HG03103 (cell line): ENCODE measurements around the gene AREL1.

Source experiments
- ATAC-seq: cut with Tn5 transposase; IDR thresholded peaks from one replicate; pipeline ENCODE4 v1.9.1; 2021; ENCODE audit warnings: low read depth; ENCODE audit not compliant: unreplicated experiment

The AREL1 gene

DNA sequence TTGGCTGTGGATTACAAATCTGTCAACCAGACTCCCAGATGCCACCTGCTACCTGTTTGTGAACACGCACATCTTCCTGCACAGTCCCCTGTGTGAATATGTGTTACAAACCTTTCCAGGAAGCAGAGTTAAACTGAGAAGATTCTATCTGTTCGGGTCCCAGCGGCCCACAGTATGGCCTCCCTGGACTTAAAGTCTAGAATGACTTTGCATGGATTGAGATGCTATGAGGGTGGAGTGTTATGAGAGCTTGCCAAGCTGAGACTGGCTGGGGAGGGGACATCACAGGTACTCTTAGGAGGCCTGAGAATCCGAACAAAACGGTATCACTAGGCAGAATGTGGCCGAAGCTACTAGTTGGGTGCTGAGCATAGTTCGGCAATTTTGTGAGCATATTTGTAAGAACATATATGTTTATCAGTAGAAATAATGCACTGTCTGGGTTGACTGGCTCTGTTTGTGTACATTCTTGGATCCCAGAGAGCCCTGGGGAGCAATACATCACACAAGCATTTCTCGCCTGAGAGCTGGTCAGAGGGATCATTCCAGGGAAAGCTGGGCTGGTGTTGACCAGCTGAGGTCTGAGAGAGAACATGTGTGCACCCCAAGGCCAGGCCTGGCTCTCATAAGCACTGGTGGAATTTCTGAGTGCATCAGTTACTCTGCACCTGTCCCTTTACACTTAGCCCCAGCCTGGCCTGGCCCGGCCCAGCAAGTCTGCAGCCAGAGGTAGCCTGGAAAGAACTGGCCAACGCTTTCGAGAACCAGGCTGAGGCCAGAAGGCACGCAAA is 71.1 kb downstream of the AREL1 start:
- ATAC-seq = no peak

DNA sequence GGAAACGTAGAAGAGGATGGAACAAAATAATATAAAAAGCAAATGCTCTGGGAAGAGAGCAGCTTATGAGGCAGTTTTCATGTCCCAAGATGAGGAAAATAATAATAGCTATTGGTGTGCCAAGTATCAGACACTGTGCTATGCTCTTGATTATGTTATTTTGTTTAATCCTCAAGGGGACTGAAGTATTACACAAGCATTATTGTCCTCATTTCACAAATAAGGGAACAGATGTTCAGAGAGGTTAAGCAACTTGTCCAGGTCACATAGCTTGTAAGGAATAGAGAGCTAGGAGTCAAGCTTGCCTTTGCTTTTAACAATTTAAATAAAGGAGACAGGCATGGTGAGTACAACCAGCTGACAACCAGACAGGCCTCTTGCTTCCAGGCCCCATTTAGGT is 73.9 kb downstream of the AREL1 start:
- ATAC-seq = no peak

DNA sequence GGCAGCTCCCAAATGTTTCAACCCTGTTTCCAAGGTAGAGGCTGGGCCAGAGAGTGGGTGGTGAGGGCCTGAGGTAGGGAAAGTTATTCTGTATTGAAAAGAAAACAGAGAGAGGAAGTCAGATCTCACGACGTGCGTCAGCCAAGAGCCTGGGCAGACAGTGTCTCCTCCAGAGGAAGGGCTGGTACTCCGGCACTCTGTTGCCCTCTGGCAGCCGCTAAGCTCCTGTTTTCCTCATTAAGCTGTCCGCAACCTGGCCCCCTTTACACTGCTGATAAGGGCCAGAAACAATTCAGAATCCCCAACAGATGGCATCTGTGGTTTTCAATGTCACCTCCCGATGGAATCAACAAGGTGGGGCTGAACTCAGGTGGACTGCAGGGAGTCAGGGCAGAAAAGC is 74.8 kb downstream of the AREL1 start:
- no peak for ATAC-seq

DNA sequence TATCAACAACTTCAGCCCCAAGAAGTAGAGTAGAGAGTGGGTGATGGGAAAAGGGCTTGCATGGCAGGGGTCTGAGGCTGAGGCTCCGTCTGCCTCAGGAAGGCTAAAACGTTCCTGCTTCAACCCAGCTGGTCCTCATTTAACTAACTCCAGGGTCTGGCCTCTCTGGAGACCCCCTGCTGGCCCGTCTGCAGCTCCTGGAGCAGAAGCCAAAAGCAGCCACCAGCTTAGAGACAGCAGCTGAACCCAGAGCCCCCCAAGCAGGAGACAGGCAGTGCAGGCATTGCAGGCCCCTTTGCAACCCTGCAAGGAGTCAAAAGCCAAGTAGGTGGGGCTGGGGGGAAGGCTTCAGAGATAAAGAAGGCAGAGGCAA is 75.7 kb downstream of the AREL1 start:
- ATAC-seq = no peak

DNA sequence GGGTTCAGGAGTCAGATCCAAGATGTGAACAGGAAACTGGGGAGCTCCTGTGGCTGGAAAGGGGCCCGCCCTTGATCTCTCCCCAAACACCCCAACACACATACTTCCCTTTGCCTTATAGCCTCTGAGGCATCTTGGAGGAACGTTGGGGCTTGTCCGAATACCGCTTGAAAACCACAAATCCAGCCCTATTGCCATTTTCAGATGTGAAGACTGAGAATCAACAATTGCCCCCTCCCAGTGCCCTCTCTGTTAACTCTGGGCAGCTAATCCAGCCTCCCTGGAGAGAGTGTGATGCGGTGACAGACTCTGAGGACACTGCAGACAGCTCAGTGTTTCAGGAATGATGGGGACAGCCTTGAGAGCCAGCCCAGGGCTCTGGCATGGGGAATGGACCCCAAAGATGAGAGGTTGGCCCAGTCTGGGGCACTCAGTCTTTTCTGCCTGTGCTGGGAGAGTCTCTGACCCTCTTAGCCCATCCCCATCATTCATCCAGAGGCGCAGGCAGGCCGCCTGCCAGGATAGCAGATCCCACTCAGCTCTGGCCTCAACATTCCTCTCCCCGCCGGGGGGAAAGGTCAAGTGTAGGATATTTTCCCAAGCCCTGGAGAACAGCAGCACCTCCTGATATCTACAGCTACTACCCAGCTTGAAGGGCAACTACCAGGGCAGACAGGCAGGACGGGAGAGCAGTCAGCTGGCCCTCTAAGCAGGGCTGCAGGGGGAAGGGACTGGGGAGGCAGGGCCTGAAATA is 76.3 kb downstream of the AREL1 start:
- ATAC-seq = no peak

DNA sequence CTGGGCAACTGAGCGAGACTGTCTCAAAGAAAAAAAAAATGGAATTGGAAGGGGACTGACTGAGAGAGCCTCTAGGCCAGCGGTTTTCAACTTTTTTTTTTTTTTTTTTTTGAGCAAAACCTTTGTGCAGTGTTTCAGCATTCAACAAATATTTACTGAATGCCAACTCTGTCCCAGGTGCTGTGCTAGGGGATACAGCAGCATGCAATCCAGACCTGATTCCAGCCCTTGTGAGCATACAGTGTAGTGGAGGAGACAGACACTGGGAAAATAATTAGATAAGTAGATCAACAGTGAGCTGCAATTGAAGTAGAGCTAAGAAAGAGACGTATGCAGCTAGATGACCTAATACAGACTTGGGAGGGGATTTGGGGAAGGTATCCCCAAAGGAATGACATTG is 77.0 kb downstream of the AREL1 start:
- ATAC-seq = no peak

DNA sequence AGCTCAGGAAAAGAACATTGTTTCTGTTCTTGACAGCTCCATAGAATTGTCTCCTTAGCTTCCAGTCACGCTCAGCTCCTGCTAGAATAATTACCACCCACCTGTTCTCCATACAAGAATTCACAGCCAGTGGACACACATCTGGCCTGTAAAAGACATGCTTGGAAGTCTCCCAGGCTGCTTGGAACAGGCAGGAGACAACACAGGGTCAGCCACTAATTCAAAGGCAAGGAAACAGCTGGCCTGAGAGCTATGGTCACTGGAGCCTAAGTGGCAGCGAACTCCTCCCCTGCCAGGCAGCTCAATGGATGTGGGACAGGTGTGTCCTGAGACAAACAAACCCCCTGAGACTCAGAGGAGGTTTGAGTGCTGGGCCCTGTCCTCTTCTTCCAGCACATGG is 77.9 kb downstream of the AREL1 start:
- ATAC-seq = no peak

DNA sequence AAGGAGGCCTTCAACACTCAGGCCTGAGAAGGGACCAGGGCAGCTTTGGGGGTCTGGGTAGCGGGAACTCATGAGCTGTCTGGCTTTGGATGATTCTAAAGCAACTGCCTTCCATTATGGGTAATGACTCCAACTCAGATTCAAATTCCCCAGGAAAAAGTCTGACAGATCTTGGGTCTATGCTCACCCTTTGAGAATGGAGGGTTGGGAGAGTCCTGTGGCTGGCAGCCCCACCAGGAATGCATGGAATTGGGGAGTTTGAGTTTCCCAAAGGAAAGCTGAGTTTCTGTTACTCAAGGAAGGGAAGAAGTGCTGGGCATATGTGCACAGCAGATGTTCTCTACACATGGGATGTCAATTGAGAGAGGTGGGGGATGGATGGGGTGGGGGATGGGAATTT is 78.4 kb downstream of the AREL1 start:
- ATAC-seq = no peak

DNA sequence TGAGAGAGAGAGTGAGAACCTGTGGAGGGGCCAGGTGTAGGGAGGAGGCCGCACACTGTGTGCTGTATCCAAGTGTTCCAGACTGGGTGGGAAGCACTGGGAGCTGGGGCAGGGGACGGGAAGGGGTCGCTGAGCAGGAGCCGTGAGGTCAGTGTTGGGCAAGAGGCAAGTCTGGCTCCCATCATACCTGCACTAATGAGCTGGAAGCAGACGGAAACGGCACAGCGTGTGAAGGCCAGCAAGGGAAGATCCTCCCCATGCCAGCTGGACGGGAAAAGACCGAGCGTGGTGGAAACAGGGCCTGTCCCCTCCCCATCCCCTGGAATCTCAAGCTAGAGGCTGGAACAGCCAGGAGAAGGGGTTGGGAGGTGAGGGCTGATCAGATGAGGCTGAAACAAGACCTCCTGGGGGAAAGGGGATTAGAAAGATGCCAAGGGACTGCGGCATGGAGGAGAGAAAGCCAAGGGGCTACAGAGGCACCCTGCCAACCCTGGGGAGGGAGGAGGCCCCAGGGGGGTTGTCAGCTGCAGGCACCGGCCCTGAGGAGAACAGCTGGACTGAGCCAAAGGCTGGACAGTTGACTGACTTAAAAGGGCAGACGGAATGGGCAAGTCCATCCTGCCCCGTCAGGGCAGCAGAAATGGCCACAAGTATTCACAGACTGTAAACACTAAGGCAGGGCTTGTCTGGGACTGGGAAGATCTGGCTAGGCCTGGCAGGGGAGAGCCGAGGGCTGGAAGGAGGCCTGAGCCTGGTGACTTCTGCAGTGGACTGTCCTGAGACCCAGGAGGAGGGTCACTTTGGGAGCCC is 81.8 kb downstream of the AREL1 start:
- no peak for ATAC-seq

DNA sequence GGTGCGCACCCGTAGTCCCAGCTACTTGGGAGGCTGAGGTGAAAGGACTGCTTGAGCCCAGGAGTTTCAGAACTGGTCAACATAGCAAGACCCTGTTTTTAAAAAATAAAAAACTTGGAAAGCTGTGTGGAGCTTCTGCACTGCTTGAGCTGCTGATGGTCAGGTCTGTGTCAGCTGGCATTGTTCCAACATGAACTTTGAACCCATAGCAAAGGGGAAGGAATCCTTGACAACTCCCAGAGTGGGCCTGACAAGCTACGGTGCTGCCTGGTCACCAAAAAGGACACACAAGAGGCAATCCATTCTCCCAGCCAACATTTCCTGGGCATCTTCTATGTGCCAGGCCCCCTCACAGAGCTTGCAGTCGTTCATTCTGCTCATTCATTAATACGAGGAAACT is 84.5 kb downstream of the AREL1 start:
- no peak for ATAC-seq

DNA sequence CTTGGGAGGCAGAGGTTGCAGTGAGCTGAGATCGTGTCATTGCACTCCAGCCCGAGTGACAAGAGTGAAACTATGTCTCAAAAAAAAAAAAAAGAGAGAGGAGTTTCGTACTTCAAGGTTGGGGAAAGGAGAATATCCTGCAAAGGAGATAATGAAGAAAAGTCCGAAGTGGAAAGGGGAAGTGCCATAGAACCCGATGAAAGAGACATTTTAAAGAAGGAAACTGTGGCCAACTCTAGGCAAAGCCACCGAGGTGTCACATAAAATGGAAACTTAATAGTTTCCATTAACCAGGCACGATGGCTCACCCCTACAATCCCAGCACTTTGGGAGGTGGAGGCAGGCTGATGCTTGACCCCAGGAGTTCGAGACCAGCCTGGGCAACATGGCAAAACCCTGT is 85.8 kb downstream of the AREL1 start:
- no peak for ATAC-seq

DNA sequence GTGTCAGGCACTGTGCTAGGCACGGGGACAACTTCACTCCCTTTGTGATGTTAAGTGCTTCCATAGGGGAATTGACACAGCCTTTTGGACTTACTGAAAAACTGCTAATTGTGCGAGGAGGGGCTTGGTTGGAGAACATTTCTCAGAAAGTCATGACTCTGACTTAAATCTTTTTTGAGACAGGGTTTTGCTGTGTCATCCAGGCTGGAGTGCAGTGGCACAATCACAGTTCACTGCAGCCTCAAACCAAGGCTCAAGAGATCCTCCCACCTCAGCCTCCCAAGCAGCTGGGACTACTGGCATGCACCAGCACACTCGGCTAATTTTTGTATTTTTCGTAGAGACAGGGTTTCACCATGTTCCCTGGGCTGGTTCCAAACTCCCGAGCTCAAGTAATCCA is 90.6 kb downstream of the AREL1 start:
- ATAC-seq = no peak

DNA sequence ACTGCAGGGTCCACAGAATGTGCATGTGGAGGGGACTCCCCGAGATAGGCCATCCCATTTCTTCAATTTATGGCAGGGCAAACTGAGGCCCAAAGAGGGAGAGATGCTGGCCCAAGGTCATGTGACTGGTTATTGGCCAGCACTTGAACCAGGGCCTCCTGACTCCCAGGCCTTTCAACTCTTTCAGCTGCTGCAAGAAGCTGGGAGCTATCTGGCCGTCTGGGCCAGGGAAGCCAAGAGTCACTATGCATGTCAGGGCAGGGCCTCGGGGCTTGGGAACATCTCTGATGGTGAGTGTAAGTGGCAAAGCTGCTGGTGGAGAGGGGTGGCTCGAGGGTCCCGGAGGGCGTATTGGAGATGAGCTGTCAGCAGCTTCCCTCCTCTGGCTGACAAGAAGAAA is 91.3 kb downstream of the AREL1 start:
- ATAC-seq = no peak

DNA sequence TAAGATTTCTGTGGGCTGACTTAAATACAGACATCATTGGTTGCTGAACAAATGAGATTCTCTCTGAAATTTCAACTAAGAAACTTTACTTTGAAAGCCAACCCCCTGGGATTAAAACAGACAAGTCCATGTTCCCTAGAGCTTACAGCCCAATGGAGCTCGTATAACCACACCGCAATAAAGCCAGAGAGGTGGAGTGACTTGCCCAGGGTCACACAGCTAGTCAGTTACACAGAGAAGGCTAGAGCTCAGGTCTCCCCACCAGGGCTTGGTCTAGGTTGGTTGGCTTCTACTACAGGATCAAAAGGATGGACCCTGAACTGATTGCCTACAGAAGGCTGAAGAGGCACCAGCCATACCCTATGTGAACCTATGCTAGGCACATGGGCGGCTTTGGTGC is 92.0 kb downstream of the AREL1 start:
- ATAC-seq = no peak

DNA sequence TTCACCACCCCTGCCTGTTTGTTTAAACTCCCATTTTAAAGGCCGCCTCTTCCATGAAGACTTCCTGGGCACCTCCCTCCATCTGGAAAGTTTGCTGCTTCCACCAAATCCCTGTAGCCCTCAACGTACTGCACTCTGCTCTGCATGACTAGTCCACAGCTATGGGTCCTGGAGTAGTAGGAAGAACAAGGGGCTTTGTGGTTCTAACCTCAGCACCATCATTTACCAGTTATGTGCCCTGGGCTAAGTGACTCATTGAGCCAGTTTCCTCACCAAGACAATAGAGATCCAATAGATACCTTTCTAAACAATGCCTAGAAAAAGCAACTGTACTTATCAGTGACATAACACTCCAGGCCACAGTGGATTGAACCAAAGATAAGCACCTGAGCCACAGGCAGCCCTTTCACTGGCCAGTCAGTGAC is 92.4 kb downstream of the AREL1 start:
- ATAC-seq = no peak

DNA sequence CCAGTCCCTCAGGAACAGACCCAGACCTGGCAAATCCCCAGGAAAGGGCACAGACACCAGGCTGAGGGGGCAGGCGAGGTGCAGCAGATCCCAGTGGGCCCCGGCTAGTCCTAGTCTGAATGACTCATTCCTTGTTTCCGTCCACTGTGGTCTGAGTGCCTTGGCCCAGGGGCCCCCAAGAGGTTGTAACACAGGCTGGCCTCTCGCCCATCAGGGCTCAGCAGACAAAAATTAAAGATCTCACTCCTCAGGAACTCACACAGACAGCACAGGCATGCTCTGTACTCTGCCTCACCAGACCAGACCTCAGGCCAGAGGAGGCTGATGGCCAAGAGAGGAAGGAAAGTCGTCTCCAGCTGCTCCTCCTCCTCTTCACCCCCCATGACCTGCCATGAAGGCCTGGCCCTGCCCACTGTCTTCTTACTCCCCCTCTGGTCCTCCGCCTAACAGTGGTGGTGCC is 93.2 kb downstream of the AREL1 start:
- ATAC-seq = no peak

DNA sequence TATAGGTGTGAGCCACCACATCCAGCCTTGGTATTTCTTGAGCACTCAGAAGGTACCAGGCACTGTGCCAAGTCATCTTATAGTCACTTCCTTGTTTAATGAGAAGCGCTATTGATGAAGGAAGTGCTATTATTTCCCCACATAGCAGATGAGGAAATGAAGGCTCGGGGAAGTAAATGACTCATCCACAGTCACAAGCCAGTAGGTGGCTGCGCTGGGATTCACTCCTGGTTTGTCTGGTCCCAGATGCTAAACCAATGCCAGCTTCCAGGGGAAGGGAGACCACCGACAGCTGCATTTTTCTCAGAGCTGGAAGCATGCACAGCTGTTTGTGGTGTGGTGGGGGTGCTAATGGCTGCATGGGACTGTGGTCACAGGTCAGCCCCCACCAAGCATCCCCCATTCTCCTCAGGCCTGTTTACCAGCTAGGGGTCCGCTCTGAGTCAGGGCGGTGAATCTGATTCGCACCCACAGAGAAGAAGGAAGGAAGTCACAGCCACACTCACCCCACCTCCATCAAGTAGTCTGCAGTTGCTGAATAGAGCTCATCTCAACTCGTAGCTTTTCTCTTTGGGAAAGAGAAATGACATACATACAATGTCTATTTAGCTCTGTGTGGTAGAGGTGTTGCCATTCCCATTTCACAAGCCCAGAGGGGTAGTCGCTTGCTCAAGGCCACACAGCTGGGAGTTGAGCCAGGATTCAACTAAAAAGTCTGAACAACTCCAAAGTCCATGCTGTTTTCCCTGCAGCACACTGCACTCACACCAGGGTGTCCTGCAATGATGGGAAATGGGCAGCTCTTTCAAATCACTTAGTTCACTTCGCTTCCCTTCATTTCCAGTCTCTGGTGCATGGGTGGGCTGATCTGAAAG is 94.6 kb downstream of the AREL1 start:
- ATAC-seq = no peak

DNA sequence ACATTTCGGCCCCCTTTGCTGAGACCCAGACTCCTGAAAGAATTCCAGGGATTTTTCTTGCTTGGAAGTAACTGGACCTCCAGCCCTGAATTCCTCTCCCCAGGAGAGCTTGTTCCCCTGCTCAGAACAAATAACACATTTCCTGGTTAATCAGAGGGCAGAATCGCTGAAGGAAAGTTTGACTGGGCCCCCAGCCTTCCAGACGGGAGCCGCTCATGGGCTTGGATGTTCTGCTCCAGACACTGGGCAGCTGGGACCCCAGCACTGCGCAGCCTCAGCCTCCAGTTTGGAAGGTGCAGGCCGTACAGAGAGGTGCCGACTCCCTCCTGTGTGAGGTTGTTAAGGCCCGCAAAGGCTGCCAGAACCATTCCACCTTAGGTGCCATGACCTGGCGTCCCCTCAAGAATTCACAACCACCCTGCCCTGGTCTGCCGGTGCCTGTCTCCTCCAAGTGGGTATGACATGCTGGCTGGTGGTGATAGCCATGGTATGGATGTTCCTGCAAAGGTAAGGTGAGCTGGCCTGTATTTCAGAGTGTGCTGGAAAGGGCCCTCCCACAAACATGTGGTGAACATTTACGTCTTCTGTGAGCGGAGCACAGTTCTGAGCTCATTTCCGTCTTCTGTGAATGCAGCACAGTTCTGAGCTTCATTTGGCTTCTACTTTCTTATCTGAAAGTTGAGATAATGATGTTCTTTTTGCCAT is 95.7 kb downstream of the AREL1 start:
- no peak for ATAC-seq

DNA sequence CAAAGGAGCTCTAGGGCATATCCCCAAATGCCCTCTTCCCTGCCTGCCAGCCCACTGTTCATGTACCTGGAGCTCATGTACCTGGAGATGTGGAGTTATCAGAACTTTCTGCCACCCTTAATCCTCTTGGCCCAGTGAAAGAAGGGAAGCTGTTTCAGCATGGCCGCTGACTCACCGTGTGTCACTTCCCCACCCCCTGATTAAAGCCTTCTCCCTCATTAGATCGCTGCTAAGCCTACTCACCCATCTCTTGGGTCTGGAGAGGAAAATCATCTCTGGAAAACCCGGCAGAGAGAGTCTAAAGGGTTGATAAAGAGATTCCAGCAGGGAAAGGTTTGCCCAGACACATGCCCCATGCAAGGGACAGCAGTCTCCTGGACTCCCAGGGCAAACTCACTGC is 96.4 kb downstream of the AREL1 start:
- no peak for ATAC-seq

DNA sequence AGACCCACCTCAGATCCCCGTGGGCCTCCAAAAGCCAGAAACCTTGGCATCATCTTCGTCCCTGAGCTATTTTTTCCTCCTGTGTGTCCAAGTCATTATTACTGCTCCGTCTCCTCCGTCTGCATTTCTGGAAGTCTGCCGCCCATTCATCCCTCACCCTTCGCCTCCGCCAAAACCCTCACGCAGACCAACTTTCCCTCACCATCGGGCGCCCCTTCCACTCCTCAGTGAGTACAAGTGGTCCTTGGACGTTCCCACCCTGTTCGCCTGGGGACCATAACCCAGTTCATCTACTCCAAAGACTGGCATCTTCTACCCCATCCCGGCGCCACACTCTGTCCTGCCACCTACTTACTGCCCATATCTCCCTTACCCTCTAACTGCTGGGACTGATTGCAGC is 97.1 kb downstream of the AREL1 start:
- no peak for ATAC-seq
